ENCODE results near the gene GALNT18.

Gene GALNT18

GRCh38 chr11:11415901-11416300, 205.9 kb downstream of the GALNT18 start:
- no peak for DNase-seq (ENCODE audit: low read depth in 4 of 4, low spot score in 1 of 4)

- no peak for DNase-seq (ENCODE audit: low read depth in 4 of 4, low spot score in 1 of 4)
Measured at GRCh38 chr11:11414996-11415395, 206.8 kb downstream of the GALNT18 start.

- DNase-seq (ENCODE audit: low read depth in 4 of 4, low spot score in 1 of 4) = no peak
Measured at GRCh38 chr11:11413776-11414175, 208.0 kb downstream of the GALNT18 start.

GRCh38 chr11:11411401-11411985, 210.3 kb downstream of the GALNT18 start:
- DNase-seq (ENCODE audit: low read depth in 4 of 4, low spot score in 1 of 4) = no peak

GRCh38 chr11:11409901-11410300, 211.9 kb downstream of the GALNT18 start:
- no peak for DNase-seq (ENCODE audit: low read depth in 4 of 4, low spot score in 1 of 4)

GRCh38 chr11:11409224-11409623, 212.6 kb downstream of the GALNT18 start:
- DNase-seq (ENCODE audit: low read depth in 4 of 4, low spot score in 1 of 4) = no peak

GRCh38 chr11:11408436-11409221, 213.2 kb downstream of the GALNT18 start:
- no peak for DNase-seq (ENCODE audit: low read depth in 4 of 4, low spot score in 1 of 4)

- DNase-seq (ENCODE audit: low read depth in 4 of 4, low spot score in 1 of 4) = no peak
Measured at GRCh38 chr11:11407763-11408084, 214.1 kb downstream of the GALNT18 start.

GRCh38 chr11:11407065-11407762, 214.6 kb downstream of the GALNT18 start:
- DNase-seq (ENCODE audit: low read depth in 4 of 4, low spot score in 1 of 4) = no peak

GRCh38 chr11:11406652-11407051, 215.2 kb downstream of the GALNT18 start:
- DNase-seq (ENCODE audit: low read depth in 4 of 4, low spot score in 1 of 4) = no peak

GRCh38 chr11:11403763-11404725, 217.8 kb downstream of the GALNT18 start:
- no peak for DNase-seq (ENCODE audit: low read depth in 4 of 4, low spot score in 1 of 4)

GRCh38 chr11:11401960-11402535, 219.8 kb downstream of the GALNT18 start:
- no peak for DNase-seq (ENCODE audit: low read depth in 4 of 4, low spot score in 1 of 4)

GRCh38 chr11:11400635-11401232, 221.1 kb downstream of the GALNT18 start:
- DNase-seq (ENCODE audit: low read depth in 4 of 4, low spot score in 1 of 4) = no peak

GRCh38 chr11:11400121-11400520, 221.7 kb downstream of the GALNT18 start:
- no peak for DNase-seq (ENCODE audit: low read depth in 4 of 4, low spot score in 1 of 4)

- DNase-seq (ENCODE audit: low read depth in 4 of 4, low spot score in 1 of 4) = no peak
Measured at GRCh38 chr11:11397781-11398180, 224.0 kb downstream of the GALNT18 start.

- no peak for DNase-seq (ENCODE audit: low read depth in 4 of 4, low spot score in 1 of 4)
Measured at GRCh38 chr11:11397036-11397415, 224.8 kb downstream of the GALNT18 start.

GRCh38 chr11:11396301-11397035, 225.3 kb downstream of the GALNT18 start:
- no peak for DNase-seq (ENCODE audit: low read depth in 4 of 4, low spot score in 1 of 4)

- DNase-seq (ENCODE audit: low read depth in 4 of 4, low spot score in 1 of 4) = no peak
Measured at GRCh38 chr11:11395126-11395525, 226.7 kb downstream of the GALNT18 start.

- no peak for DNase-seq (ENCODE audit: low read depth in 4 of 4, low spot score in 1 of 4)
Measured at GRCh38 chr11:11394241-11394640, 227.6 kb downstream of the GALNT18 start.
